PFSK-1 (cell line): ENCODE measurements around the gene PANK3.

ENCODE experiments used
- FOXP2 ChIP-seq: optimal IDR thresholded peaks from 2 replicates; pipeline ENCODE3; 2011; ENCODE audit warnings: borderline replicate concordance, control low read depth, inconsistent platforms; ENCODE audit not compliant: insufficient read depth; ENCODE audit errors: extremely low read length, extremely low read depth
- POLR2AphosphoS5 ChIP-seq: IDR thresholded peaks from 2 replicates; pipeline ENCODE4 v1.6.1; 2012; ENCODE audit warnings: low read depth, mild to moderate bottlenecking, control low read depth, low read length, moderate library complexity
- REST ChIP-seq, 2 experiments: IDR thresholded peaks; 2 replicates each; pipeline versions ENCODE4 v1.6.1 to v1.8.0; 2011 to 2012; ENCODE audit warnings: low read depth in 2 of 2, low read length in 2 of 2, control low read depth in 1 of 2, inconsistent platforms in 1 of 2, mild to moderate bottlenecking in 1 of 2, moderate library complexity in 1 of 2; ENCODE audit not compliant: insufficient read depth in 1 of 2
- SIN3A ChIP-seq: IDR thresholded peaks from 2 replicates; pipeline ENCODE4 v1.6.1; 2012; ENCODE audit warnings: mild to moderate bottlenecking, low read length, moderate library complexity, borderline replicate concordance; ENCODE audit not compliant: insufficient read depth
- TAF1 ChIP-seq: IDR thresholded peaks from 2 replicates; pipeline ENCODE4 v1.6.1; 2012; ENCODE audit warnings: low read length, control low read depth, borderline replicate concordance; ENCODE audit not compliant: insufficient read depth

The PANK3 gene

GRCh38 chr5:168608386-168608785, 29.2 kb upstream of the PANK3 start:
- TF ChIP-seq SIN3A (no peak), REST (IDR thresholded peaks at IDR 0.05; ENCODE audit: insufficient read depth in 1 of 2, low read depth in 2 of 2, low read length in 2 of 2) (no peak), POLR2AphosphoS5 (no peak), TAF1 (no peak), FOXP2 (no peak)

GRCh38 chr5:168607946-168608345, 28.8 kb upstream of the PANK3 start:
- TF ChIP-seq SIN3A (no peak), FOXP2 (no peak), TAF1 (no peak), REST (IDR thresholded peaks at IDR 0.05; ENCODE audit: insufficient read depth in 1 of 2, low read depth in 2 of 2, low read length in 2 of 2) (no peak), POLR2AphosphoS5 (no peak)

GRCh38 chr5:168606562-168606961, 27.4 kb upstream of the PANK3 start:
- TF ChIP-seq FOXP2 (no peak), REST (IDR thresholded peaks at IDR 0.05; ENCODE audit: insufficient read depth in 1 of 2, low read depth in 2 of 2, low read length in 2 of 2) (no peak), SIN3A (no peak), TAF1 (no peak), POLR2AphosphoS5 (no peak)

- TF ChIP-seq REST (IDR thresholded peaks at IDR 0.05; ENCODE audit: insufficient read depth in 1 of 2, low read depth in 2 of 2, low read length in 2 of 2): no peak
- no peak for TF ChIP-seq SIN3A
- TF ChIP-seq FOXP2: no peak
- no peak for TF ChIP-seq TAF1
- no peak for TF ChIP-seq POLR2AphosphoS5
These were observed 25.3 kb upstream of the PANK3 start for GRCh38 chr5:168604436-168604835.

- TF ChIP-seq REST (IDR thresholded peaks at IDR 0.05; ENCODE audit: insufficient read depth in 1 of 2, low read depth in 2 of 2, low read length in 2 of 2) (no peak), POLR2AphosphoS5 (no peak), FOXP2 (no peak), SIN3A (no peak), TAF1 (no peak)
These were observed 24.6 kb upstream of the PANK3 start for GRCh38 chr5:168603746-168604145.
